Measurements from ENCODE around the gene SLC25A43.
A peak's percentile ranks its signal among the peaks of the same experiment; 100 is the strongest.

SLC25A43 gene

DNA sequence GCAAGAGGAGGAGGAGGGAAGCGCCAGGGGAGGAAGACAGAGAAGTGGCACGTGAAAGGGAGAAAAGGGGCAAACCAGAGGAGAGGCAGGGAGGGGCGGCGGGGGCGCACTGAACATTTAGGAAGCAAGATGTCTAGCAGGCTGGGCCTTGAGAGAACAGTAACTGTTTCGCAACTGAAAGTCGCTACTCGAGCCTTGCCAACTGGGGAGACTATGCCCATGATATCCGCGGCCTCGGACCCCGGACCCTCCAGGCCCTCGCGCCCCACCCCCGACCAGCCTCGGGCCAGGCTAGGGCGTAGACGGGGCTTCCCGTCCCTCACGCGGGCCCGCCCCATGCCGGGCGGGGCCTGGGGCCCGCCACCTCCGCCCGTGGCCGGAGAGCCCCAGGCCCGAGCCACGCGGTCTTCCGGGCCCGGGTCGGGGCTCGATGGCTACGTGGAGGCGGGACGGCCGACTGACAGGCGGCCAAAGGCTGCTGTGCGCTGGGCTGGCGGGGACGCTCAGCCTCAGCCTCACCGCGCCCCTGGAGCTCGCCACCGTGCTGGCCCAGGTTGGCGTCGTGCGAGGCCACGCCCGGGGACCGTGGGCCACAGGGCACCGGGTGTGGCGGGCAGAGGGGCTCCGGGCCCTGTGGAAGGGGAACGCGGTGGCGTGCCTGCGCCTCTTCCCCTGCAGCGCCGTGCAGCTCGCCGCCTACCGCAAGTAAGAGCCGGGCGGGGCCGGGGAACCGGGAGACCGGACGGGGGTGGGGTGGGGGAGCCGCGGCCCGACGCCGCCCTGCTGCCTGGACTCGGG, at the start of gene SLC25A43:
Gene SLC25A43 (plus strand): TSS at position 363 of the 798 bp plus-strand sequence. CDS start 68 bp downstream, at position 431.
- TF ChIP-seq CREB1 (IDR thresholded peaks at IDR 0.05; ENCODE audit: low read depth) (no peak), ZBTB7A (IDR thresholded peaks at IDR 0.05; ENCODE audit: low read depth) (peak; percentile 56; the same call in 1 of the 2 replicates)
- TF ChIP-seq, protein P1, sequence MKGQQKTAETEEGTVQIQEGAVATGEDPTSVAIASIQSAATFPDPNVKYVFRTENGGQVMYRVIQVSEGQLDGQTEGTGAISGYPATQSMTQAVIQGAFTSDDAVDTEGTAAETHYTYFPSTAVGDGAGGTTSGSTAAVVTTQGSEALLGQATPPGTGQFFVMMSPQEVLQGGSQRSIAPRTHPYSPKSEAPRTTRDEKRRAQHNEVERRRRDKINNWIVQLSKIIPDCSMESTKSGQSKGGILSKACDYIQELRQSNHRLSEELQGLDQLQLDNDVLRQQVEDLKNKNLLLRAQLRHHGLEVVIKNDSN (IDR thresholded peaks at IDR 0.05): no peak
- TF ChIP-seq, protein P2, sequence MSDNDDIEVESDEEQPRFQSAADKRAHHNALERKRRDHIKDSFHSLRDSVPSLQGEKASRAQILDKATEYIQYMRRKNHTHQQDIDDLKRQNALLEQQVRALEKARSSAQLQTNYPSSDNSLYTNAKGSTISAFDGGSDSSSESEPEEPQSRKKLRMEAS (IDR thresholded peaks at IDR 0.05): peak; percentile 63; the same call in 1 of the 2 replicates

DNA sequence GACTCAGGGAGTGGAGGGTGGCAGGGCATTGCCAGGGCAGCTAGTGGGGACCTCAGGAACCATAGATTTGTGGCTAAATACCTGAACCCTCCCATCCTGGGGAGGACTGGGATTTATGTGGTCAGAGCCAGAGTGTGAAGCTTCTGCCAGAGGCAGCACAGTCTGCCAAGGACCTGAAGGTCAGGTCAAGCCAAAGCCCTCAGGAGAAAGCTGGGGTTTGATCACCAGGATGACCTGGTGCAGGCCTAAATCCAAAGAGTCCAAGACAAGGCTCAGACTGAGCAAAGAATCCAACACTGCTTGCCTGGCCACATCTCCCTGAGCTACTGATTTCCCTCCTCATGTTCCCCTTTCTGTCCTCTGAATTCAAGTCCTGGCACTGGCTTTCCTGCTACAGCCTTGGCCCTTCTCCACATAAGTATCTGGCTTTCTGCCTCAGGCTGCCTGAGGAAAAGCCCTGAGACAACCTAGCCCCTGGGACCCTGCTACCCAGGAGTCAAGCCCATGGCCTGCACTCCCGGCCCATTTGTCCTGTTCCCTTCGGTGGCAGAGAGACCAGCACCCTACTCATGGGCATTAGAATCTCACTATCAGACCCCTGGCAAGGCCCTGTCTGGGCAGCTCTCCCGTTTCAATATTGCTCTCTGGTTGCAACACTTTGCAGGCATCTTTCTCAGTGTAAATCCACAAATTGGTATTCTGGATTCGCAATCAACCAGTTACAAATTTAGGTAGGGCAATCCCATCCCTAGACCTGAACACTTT, 39.3 kb upstream of the SLC25A43 start:
- TF ChIP-seq TEAD4 (IDR thresholded peaks at IDR 0.05): no peak
- TF ChIP-seq ZBTB7A (IDR thresholded peaks at IDR 0.05; ENCODE audit: low read depth): no peak
- TF ChIP-seq NFIC (IDR thresholded peaks at IDR 0.05): no peak
- TF ChIP-seq, protein P1 (IDR thresholded peaks at IDR 0.05): no peak
- TF ChIP-seq, protein P3, sequence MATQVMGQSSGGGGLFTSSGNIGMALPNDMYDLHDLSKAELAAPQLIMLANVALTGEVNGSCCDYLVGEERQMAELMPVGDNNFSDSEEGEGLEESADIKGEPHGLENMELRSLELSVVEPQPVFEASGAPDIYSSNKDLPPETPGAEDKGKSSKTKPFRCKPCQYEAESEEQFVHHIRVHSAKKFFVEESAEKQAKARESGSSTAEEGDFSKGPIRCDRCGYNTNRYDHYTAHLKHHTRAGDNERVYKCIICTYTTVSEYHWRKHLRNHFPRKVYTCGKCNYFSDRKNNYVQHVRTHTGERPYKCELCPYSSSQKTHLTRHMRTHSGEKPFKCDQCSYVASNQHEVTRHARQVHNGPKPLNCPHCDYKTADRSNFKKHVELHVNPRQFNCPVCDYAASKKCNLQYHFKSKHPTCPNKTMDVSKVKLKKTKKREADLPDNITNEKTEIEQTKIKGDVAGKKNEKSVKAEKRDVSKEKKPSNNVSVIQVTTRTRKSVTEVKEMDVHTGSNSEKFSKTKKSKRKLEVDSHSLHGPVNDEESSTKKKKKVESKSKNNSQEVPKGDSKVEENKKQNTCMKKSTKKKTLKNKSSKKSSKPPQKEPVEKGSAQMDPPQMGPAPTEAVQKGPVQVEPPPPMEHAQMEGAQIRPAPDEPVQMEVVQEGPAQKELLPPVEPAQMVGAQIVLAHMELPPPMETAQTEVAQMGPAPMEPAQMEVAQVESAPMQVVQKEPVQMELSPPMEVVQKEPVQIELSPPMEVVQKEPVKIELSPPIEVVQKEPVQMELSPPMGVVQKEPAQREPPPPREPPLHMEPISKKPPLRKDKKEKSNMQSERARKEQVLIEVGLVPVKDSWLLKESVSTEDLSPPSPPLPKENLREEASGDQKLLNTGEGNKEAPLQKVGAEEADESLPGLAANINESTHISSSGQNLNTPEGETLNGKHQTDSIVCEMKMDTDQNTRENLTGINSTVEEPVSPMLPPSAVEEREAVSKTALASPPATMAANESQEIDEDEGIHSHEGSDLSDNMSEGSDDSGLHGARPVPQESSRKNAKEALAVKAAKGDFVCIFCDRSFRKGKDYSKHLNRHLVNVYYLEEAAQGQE (IDR thresholded peaks at IDR 0.05; ENCODE audit: low read depth): no peak
- TF ChIP-seq, protein P2 (IDR thresholded peaks at IDR 0.05): no peak
- no peak for TF ChIP-seq TCF12 (IDR thresholded peaks at IDR 0.05; ENCODE audit: low read depth)
- no peak for TF ChIP-seq EP300 (IDR thresholded peaks at IDR 0.05; ENCODE audit: borderline replicate concordance)
- TF ChIP-seq EGR1 (IDR thresholded peaks at IDR 0.05): no peak
- no peak for TF ChIP-seq FOXM1 (IDR thresholded peaks at IDR 0.05; ENCODE audit: borderline replicate concordance, low read depth)
- no peak for TF ChIP-seq CREB1 (IDR thresholded peaks at IDR 0.05; ENCODE audit: low read depth)
- no peak for TF ChIP-seq YY1 (IDR thresholded peaks at IDR 0.05; ENCODE audit: low read depth)
- no peak for TF ChIP-seq CEBPB (IDR thresholded peaks at IDR 0.05)
- TF ChIP-seq TAF1 (IDR thresholded peaks at IDR 0.05; ENCODE audit: low read depth): no peak
- no peak for TF ChIP-seq RAD21 (IDR thresholded peaks at IDR 0.05; ENCODE audit: low read depth)

DNA sequence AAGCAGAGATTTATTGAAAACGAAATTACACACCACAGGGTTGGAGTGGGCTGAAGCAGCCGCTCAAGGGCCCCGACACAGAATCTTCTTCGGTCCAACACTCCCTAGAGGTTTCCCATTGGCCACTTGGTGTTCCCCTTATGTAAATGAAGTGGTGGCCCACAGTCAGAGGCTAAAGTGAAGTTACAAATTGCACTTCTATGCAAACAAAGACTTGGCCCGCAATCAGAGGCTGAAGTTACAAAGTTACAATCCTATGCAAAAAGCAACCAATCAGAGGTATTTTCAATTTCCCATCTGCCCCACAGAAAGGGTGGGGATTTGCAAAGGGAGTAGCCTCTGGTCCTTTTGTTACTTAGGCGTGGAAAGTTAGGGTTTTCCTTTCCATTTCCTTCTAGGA, 35.7 kb upstream of the SLC25A43 start:
- TF ChIP-seq TCF12 (IDR thresholded peaks at IDR 0.05; ENCODE audit: low read depth): no peak
- TF ChIP-seq, protein P2 (IDR thresholded peaks at IDR 0.05): no peak
- TF ChIP-seq, protein P3 (IDR thresholded peaks at IDR 0.05; ENCODE audit: low read depth): no peak
- no peak for TF ChIP-seq CEBPB (IDR thresholded peaks at IDR 0.05)
- no peak for TF ChIP-seq TEAD4 (IDR thresholded peaks at IDR 0.05)
- no peak for TF ChIP-seq ZBTB7A (IDR thresholded peaks at IDR 0.05; ENCODE audit: low read depth)

DNA sequence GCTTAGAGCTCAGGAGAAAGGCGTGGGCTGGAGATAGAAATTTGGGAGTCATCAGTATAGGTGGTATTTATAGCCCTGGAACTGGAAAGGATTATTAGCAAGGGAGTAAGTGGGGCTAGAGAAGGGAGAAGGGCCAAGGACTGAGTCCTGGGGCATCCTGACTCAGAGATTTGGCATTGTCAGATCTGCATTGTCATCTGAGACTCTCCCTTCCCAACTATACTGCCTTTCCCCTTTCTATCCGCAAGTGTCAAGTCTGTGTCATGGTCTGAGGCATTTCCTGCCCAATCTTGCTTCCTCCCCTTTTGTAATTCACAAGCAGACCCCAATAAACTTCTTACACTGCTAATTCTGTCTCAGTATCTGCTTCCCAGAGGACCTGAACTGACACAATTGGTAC, 24.4 kb upstream of the SLC25A43 start:
- TF ChIP-seq, protein P3 (IDR thresholded peaks at IDR 0.05; ENCODE audit: low read depth): no peak
- no peak for TF ChIP-seq EP300 (IDR thresholded peaks at IDR 0.05; ENCODE audit: borderline replicate concordance)
- no peak for TF ChIP-seq TEAD4 (IDR thresholded peaks at IDR 0.05)
- no peak for TF ChIP-seq CREB1 (IDR thresholded peaks at IDR 0.05; ENCODE audit: low read depth)
- TF ChIP-seq, protein P1 (IDR thresholded peaks at IDR 0.05): no peak
- no peak for TF ChIP-seq NFIC (IDR thresholded peaks at IDR 0.05)
- no peak for TF ChIP-seq EGR1 (IDR thresholded peaks at IDR 0.05)
- no peak for TF ChIP-seq ZBTB7A (IDR thresholded peaks at IDR 0.05; ENCODE audit: low read depth)
- TF ChIP-seq FOXM1 (IDR thresholded peaks at IDR 0.05; ENCODE audit: borderline replicate concordance, low read depth): no peak
- no peak for TF ChIP-seq YY1 (IDR thresholded peaks at IDR 0.05; ENCODE audit: low read depth)
- no peak for TF ChIP-seq TAF1 (IDR thresholded peaks at IDR 0.05; ENCODE audit: low read depth)
- TF ChIP-seq, protein P2 (IDR thresholded peaks at IDR 0.05): no peak
- no peak for TF ChIP-seq RAD21 (IDR thresholded peaks at IDR 0.05; ENCODE audit: low read depth)
- TF ChIP-seq TCF12 (IDR thresholded peaks at IDR 0.05; ENCODE audit: low read depth): no peak
- TF ChIP-seq CEBPB (IDR thresholded peaks at IDR 0.05): no peak

Data from Ishikawa (cell line).